HL-60 (cell line): Measurements from ENCODE around the gene DARS2.

Experiments used
- DNase-seq, 2 experiments: peaks; one replicate each; pipeline ENCODE4 v3.0.0-alpha.2; 2010 to 2020; ENCODE audit warnings: low read depth in 1 of 2, low spot score in 1 of 2
- H3K27ac ChIP-seq: fragments of 250-450 bp; sonication (Bioruptor Pico); replicated peaks from 2 replicates; pipeline ENCODE4 v1.5.1; 2020; ENCODE audit warnings: mild to moderate bottlenecking, moderate library complexity
- H3K27me3 ChIP-seq: fragments of 250-450 bp; sonication (Bioruptor Pico); 2 replicates; pipeline ENCODE4 v1.5.1; 2021; ENCODE audit warnings: mild to moderate bottlenecking, moderate library complexity; ENCODE audit not compliant: insufficient read depth, poor library complexity, severe bottlenecking
- H3K4me3 ChIP-seq: replicated peaks from 2 replicates; pipeline ENCODE4 v1.5.1; 2011; ENCODE audit warnings: mild to moderate bottlenecking, control low read depth, low read length; ENCODE audit not compliant: insufficient read depth
- GABPA ChIP-seq: IDR thresholded peaks from 2 replicates; pipeline ENCODE4 v1.6.1; 2012; ENCODE audit warnings: low read depth
- POLR2AphosphoS5 ChIP-seq: IDR thresholded peaks from 2 replicates; pipeline ENCODE4 v1.6.1; 2012; ENCODE audit warnings: low read depth
- SPI1 ChIP-seq: IDR thresholded peaks from 2 replicates; pipeline ENCODE4 v1.6.1; 2012; ENCODE audit warnings: low read depth, mild to moderate bottlenecking, borderline replicate concordance
- TF ChIP-seq, protein P1 (sequence below): IDR thresholded peaks from one replicate; pipeline ENCODE4 v1.5.1; 2011; ENCODE audit warnings: low read length, control low read depth, inconsistent platforms; ENCODE audit not compliant: insufficient read depth
- TF ChIP-seq, protein P2 (sequence below): IDR thresholded peaks from 2 replicates; pipeline ENCODE4 v1.6.1; 2012; ENCODE audit warnings: low read depth; ENCODE audit not compliant: insufficient replicate concordance

Gene DARS2

DNA sequence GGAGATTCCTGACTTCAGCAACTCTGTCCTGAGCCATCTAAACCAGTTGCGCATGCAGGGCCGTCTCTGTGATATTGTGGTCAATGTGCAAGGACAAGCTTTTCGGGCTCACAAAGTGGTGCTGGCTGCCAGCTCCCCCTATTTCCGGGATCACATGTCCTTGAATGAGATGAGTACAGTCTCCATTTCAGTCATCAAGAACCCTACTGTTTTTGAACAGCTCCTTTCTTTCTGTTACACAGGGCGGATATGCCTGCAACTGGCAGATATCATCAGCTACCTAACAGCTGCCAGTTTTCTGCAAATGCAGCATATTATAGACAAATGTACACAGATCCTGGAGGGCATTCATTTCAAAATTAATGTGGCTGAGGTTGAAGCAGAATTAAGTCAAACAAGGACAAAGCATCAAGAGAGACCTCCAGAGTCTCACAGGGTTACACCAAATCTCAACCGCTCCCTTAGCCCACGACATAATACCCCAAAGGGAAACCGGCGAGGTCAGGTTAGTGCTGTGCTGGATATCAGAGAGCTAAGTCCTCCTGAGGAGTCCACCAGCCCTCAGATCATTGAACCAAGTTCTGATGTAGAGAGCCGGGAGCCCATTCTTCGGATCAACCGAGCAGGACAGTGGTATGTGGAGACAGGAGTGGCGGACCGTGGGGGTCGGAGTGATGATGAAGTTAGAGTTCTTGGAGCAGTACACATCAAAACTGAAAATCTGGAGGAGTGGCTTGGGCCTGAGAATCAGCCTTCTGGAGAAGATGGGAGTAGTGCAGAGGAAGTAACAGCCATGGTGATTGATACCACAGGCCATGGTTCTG lies 46.0 kb downstream of the DARS2 start:
- TF ChIP-seq POLR2AphosphoS5 (no peak), GABPA (no peak), SPI1 (no peak)
- TF ChIP-seq, protein P1, sequence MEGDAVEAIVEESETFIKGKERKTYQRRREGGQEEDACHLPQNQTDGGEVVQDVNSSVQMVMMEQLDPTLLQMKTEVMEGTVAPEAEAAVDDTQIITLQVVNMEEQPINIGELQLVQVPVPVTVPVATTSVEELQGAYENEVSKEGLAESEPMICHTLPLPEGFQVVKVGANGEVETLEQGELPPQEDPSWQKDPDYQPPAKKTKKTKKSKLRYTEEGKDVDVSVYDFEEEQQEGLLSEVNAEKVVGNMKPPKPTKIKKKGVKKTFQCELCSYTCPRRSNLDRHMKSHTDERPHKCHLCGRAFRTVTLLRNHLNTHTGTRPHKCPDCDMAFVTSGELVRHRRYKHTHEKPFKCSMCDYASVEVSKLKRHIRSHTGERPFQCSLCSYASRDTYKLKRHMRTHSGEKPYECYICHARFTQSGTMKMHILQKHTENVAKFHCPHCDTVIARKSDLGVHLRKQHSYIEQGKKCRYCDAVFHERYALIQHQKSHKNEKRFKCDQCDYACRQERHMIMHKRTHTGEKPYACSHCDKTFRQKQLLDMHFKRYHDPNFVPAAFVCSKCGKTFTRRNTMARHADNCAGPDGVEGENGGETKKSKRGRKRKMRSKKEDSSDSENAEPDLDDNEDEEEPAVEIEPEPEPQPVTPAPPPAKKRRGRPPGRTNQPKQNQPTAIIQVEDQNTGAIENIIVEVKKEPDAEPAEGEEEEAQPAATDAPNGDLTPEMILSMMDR, result no peak
- TF ChIP-seq, protein P2, sequence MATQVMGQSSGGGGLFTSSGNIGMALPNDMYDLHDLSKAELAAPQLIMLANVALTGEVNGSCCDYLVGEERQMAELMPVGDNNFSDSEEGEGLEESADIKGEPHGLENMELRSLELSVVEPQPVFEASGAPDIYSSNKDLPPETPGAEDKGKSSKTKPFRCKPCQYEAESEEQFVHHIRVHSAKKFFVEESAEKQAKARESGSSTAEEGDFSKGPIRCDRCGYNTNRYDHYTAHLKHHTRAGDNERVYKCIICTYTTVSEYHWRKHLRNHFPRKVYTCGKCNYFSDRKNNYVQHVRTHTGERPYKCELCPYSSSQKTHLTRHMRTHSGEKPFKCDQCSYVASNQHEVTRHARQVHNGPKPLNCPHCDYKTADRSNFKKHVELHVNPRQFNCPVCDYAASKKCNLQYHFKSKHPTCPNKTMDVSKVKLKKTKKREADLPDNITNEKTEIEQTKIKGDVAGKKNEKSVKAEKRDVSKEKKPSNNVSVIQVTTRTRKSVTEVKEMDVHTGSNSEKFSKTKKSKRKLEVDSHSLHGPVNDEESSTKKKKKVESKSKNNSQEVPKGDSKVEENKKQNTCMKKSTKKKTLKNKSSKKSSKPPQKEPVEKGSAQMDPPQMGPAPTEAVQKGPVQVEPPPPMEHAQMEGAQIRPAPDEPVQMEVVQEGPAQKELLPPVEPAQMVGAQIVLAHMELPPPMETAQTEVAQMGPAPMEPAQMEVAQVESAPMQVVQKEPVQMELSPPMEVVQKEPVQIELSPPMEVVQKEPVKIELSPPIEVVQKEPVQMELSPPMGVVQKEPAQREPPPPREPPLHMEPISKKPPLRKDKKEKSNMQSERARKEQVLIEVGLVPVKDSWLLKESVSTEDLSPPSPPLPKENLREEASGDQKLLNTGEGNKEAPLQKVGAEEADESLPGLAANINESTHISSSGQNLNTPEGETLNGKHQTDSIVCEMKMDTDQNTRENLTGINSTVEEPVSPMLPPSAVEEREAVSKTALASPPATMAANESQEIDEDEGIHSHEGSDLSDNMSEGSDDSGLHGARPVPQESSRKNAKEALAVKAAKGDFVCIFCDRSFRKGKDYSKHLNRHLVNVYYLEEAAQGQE, result no peak
- no peak overlapping the region for H3K4me3 ChIP-seq
- DNase-seq, result peak in 1 of 2 experiments; percentile 30
- H3K27me3 ChIP-seq, result no peaks in the 10 kb centered on the region
- H3K27ac ChIP-seq, result peak overlapping the region; percentile 93

DNA sequence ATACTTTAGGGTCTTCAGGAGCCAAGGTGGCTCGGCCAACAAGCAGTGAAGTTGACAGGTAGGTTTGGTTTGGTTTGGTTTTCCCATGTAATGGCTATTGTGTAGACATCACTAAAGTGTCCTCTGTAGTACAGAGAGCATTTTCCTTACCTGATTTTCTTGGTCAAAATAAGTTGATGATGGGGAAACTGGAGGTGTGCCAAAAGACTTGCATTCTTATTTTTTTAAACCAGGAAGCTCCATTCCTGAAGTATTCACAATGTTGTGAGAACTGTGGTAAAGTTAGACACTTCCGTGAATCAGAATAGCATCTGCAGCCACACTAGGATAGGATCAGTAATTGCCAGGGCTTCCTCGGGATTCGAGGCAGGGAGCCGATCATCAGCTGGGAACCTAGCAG lies 46.6 kb downstream of the DARS2 start:
- no peak overlapping the region for H3K27ac ChIP-seq
- no peak for DNase-seq
- H3K4me3 ChIP-seq, result no peak overlapping the region
- TF ChIP-seq, protein P1, result no peak
- TF ChIP-seq SPI1, result no peak
- TF ChIP-seq GABPA, result no peak
- TF ChIP-seq POLR2AphosphoS5, result no peak
- TF ChIP-seq, protein P2, result no peak
- no peaks in the 10 kb centered on the region for H3K27me3 ChIP-seq

DNA sequence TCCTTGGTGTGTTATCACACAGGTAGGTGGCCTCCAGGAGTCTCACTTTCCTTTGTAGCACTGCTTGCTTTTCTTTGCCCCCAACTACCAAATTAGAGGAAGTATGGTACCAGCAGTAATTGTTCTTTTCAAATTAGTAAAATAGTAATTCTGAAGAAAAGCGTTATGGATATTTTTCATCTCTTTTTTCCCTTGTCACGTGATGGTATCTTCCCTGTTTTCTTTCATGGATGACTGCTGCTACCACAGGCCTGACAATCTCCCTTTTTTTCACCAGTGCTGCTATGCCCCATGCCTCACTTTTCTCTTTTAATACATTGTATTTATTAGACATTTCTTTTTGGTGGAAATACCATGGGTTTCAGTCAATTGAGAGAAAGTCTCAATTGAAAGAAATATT lies 47.0 kb downstream of the DARS2 start:
- no peaks in the 10 kb centered on the region for H3K27me3 ChIP-seq
- no peak overlapping the region for H3K27ac ChIP-seq
- H3K4me3 ChIP-seq, result no peak overlapping the region
- no peak for DNase-seq
- TF ChIP-seq, protein P2, result no peak
- TF ChIP-seq GABPA, result no peak
- no peak for TF ChIP-seq POLR2AphosphoS5
- TF ChIP-seq, protein P1, result no peak
- no peak for TF ChIP-seq SPI1
